ENCODE data around the gene DOK3.

The DOK3 gene

GRCh38 chr5:177452688-177453638 lies 56.7 kb downstream of the DOK3 start:
- no peak for DNase-seq (ENCODE audit: low read depth in 1 of 2, low spot score in 1 of 2)
- no peak overlapping the region for H3K27ac ChIP-seq (replicated peaks)
- H3K27me3 ChIP-seq (ENCODE audit: insufficient read depth, poor library complexity, severe bottlenecking), result no peaks in the 10 kb centered on the region
- no peak overlapping the region for H3K4me3 ChIP-seq (replicated peaks; ENCODE audit: insufficient read depth, low read length)
- no peak for TF ChIP-seq GABPA (IDR thresholded peaks at IDR 0.05; ENCODE audit: low read depth)
- no peak for TF ChIP-seq POLR2AphosphoS5 (IDR thresholded peaks at IDR 0.05; ENCODE audit: low read depth)
- TF ChIP-seq REST (IDR thresholded peaks at IDR 0.05; ENCODE audit: insufficient replicate concordance, low read depth), result no peak
- no peak for TF ChIP-seq SPI1 (IDR thresholded peaks at IDR 0.05; ENCODE audit: borderline replicate concordance, low read depth)
- TF ChIP-seq CTCF (IDR thresholded peaks at IDR 0.05; ENCODE audit: insufficient read depth, low read length), result no peak
